Measurements from ENCODE around the gene APOC3.
"Not testable (repeated sequence)": the region's sequence is repeated elsewhere in the genome, so short reads cannot be mapped to it uniquely, and the experiment has no call there.

Gene APOC3

GRCh38 chr11:116832350-116833290 lies 2.9 kb downstream of the APOC3 start:
- no peak for DNase-seq

GRCh38 chr11:116833491-116833815 lies 3.7 kb downstream of the APOC3 start:
- DNase-seq = no peak

- no peak for DNase-seq
Measured at GRCh38 chr11:116833816-116834534, 4.3 kb downstream of the APOC3 start.

DNA sequence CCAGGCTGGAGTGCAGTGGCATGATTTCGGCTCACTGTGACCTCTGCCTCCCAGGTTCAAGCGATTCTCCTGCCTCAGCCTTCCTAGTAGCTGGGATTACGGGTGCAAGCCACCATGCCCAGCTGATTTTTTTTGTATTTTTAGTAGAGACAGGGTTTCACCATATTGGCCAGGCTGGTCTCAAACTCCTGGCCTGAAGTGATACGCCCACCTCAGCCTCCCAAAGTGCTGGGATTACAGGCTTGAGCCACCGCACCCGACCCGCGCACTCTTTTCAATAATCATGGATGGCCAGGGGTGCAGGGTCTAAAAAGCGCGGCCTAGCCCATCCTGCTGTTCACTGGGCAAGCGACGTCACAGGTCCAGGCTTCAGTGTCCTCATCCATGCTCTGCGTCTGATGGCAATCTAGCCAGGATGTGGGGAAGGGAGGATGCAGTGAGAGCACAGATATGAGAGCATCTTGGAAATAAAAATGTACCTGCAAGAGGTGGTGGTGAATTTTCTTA lies 4.9 kb downstream of the APOC3 start:
- not testable (repeated sequence) for DNase-seq

- DNase-seq = peak; percentile 33
Measured at GRCh38 chr11:116835042-116835772, 5.5 kb downstream of the APOC3 start.

GRCh38 chr11:116835791-116836631 lies 6.3 kb downstream of the APOC3 start:
- peak; percentile 59 for DNase-seq

GRCh38 chr11:116836632-116836991 lies 6.9 kb downstream of the APOC3 start:
- no peak for DNase-seq

DNA sequence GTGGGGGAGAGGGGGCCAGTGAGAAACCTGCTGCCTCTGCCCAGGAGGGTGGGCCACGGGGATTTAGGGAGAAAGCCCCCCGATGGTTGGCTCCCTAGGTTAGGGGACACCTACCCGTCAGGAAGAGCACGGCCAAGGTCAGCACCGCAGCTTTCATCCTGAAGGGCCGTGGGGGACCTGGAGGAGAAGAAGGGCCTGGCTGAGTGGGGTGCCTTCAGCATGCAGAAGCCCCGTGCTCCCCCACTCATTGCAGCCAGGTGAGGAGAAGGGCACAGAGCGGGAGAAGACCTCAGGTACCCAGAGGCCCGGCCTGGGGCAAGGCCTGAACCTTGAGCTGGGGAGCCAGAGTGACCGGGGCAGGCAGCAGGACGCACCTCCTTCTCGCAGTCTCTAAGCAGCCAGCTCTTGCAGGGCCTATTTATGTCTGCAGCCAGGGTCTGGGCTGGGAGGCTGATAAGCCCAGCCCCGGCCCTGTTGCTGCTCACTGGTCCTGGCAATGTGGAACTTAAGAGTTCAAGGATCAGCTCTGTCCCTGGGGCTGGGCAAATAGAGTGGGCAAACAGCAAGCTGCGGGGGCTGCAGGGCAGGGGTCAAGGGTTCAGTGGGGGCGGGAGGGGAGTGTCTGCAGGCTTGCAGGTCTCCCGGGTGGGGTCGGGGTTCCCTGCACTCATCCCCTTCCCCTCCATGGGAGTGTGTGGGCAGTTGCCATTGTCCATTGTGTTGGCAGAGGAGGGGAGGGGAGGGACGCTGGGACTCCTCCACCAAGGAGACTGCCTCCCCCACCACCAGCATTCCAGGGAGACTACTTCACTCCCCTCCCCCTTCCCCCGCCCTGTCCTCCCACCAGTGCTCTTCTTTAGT lies 7.8 kb downstream of the APOC3 start, which contains the start of gene APOA1:
Gene APOA1, minus strand, starts transcription at position 392 of the 861 bp plus-strand sequence. Its CDS starts 235 bp downstream, at position 157.
- no peak for DNase-seq

- DNase-seq = no peak
Measured at GRCh38 chr11:116838321-116839084, 8.8 kb downstream of the APOC3 start.

- no peak for DNase-seq
Measured at GRCh38 chr11:116840224-116840745, 10.6 kb downstream of the APOC3 start.

DNA sequence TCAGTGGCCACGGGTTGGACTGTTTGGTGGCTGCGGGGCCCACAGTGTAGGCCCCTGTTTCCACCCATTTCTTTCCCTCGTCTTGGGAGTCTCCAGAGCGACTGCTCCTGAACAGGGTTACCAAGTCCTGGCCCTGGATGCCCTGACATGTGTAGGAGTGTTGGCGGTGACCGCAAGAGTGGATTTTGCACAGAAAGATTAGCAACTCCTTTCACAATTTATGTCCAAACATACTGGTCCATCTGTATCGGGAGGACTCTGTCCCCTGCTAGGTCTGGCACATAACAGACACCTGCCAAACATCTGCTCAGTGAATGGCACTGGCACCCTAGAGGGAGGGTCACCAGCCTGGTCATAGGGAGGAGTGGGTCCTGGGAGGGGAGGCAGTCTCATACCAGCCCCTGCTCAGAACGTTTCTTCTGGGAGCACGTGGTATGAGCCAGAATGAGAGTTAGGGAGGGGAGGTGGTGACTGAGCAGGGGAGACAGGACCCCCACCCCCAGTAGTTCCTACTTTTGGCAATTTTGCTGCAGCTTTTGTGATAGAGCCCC lies 11.1 kb downstream of the APOC3 start:
- DNase-seq = no peak

GRCh38 chr11:116842117-116842516 lies 12.4 kb downstream of the APOC3 start:
- DNase-seq = no peak

- no peak for DNase-seq
Measured at GRCh38 chr11:116842909-116843308, 13.2 kb downstream of the APOC3 start.

GRCh38 chr11:116843661-116844060 lies 14.0 kb downstream of the APOC3 start:
- DNase-seq = no peak

- DNase-seq = no peak
Measured at GRCh38 chr11:116844722-116845121, 15.0 kb downstream of the APOC3 start.

DNA sequence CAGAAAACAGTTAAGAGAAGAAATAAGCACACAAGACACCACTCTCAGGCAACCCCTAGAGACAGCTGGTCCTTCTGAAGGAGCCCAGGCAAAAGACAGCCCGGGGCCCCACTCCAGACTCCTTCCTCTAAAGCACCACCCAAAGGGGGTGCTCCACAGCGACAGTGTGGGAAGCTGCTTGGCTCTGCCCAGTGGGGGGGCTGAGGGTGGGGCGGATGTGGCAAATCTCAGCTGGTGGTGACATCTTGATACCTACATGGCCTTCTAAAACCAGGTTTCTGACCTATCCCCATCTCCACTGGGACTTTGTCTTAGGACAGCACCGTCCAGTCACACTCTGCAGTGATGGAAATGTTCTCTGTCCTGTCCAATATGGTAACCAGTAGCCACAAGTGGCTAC lies 17.9 kb downstream of the APOC3 start:
- no peak for DNase-seq

- DNase-seq = no peak
Measured at GRCh38 chr11:116849060-116849459, 19.4 kb downstream of the APOC3 start.

DNA sequence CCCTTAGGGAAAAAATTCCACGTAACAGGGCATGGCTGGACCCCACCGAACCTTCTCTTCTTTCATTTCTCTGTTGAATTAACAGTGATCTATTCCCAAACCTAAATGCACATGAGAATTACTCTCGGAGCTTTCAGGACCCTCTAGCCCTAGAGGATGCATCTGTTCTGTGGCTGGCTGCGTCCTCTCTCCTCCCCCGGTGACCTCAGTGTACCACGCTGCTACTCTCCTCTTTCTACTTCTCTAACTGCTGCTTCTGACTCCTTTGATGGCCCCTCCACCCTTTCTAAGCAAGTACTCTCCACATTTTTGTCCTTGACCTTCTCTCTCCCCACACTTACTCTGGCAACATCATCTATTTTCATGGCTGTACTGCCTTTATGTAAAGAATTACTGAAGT lies 19.8 kb downstream of the APOC3 start:
- no peak for DNase-seq

DNA sequence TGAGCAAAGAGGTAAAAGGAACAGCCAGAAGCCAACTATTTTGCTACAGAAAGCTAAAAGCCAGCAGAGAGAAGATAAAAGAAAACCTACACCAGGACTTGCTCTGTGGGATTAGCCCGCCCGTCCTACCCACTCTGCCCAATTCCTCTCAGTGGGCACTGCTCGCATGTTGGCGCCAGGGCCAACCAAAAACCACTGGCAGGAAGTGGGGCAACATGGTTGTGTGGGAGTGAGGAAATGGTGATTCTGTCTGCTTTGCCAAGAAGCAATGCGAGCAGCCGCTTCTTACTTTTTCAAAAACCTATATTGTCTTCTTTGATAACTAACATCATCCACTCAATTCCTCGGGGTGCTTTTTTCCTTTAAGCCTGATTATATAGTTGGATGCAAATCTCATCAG lies 21.9 kb downstream of the APOC3 start:
- peak; percentile 85 for DNase-seq

Measured in inflammatory macrophage treated with lipopolysaccharide for 4 hours (primary cell).